Neural progenitor cell (in vitro differentiated cells): Measurements from ENCODE around the gene SLC6A11.

ENCODE experiments used
- CTCF ChIP-seq: fragments of 200-600 bp; sonication (generic); IDR thresholded peaks from 2 replicates; pipeline ENCODE4 v1.5.1; 2017; ENCODE audit warnings: antibody characterized with exemption, mild to moderate bottlenecking
- EZH2 ChIP-seq: fragments of 200-600 bp; sonication (generic); IDR thresholded peaks from 2 replicates; pipeline ENCODE4 v1.6.1; 2017; ENCODE audit warnings: antibody characterized with exemption, mild to moderate bottlenecking, moderate library complexity

GRCh38 chr3:10937141-10937825 lies 121.3 kb downstream of the SLC6A11 start:
- no peak for TF ChIP-seq CTCF
- TF ChIP-seq EZH2: no peak
